Measurements from ENCODE around the gene TEX38. TPM values are rescaled to one million over a fixed set of nuclear protein-coding genes. Genes with fewer than 3 reads are reported as not detected.
"Not testable (repeated sequence)": the region's sequence is repeated elsewhere in the genome, so short reads cannot be mapped to it uniquely, and the experiment has no call there.

TEX38 gene
- total and polyA plus RNA-seq, 4 donors = not detected

DNA sequence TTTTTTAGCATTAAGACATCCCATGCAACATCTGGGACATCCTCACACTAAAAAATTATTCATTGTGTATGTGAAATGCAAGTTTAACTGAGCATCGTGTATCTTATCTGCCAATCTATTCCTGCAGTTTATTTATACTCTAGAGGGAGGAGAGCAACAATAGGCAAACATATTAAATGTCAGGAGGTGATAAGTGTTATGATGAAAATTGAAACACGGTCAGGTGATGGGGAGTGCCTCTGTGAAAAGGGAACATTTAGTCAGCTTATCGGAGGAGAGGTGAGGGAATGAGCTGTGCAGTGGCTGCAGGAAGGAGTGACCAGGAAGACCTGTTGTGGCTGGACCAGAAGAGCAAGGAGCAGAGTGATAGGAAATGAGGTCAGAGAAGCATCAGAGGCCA, 48.0 kb downstream of the TEX38 start:
- intact Hi-C loops (cut with DNase I) = loop anchor here (5.0 to 10.0 kb wide), 5 partner anchors 105 to 312 kb away; partner anchors contain the start of genes MKNK1 (in 1 of the 2) and MOB3C (in 1 of the 2)
- H3K36me3 ChIP-seq (ENCODE audit: control insufficient read depth in 1 of 2, insufficient read depth in 2 of 2, low read length in 1 of 2) = peaks cover 0 to 3% of the 10 kb centered on the region in 2 donors
- WGBS, 2 donors = 12 to 22% methylated on average over 3 of the region's 3 CpGs
- no peak overlapping the region for H3K4me3 ChIP-seq (ENCODE audit: low read length in 2 of 2)
- no peaks in the 10 kb centered on the region for H3K27me3 ChIP-seq (ENCODE audit: control insufficient read depth in 1 of 2, insufficient read depth in 2 of 2, low read length in 1 of 2)
- no peaks in the 10 kb centered on the region for H3K9me3 ChIP-seq (ENCODE audit: control insufficient read depth, low read length)
- H3K4me1 ChIP-seq (ENCODE audit: control insufficient read depth in 1 of 2, insufficient read depth in 2 of 2, low read length in 2 of 2) = no peaks in the 10 kb centered on the region
- DNase-seq (no peak), ATAC-seq (ENCODE audit: low FRiP score) (no peak)
- H3K27ac ChIP-seq (ENCODE audit: low read depth in 1 of 2, low read length in 2 of 2) = no peak overlapping the region

- not testable (repeated sequence) for H3K9me3 ChIP-seq (ENCODE audit: control insufficient read depth, low read length); H3K27me3 ChIP-seq (ENCODE audit: control insufficient read depth in 1 of 2, insufficient read depth in 2 of 2, low read length in 1 of 2); H3K36me3 ChIP-seq (ENCODE audit: control insufficient read depth in 1 of 2, insufficient read depth in 2 of 2, low read length in 1 of 2); ATAC-seq (ENCODE audit: low FRiP score); DNase-seq; H3K4me3 ChIP-seq (ENCODE audit: low read length in 2 of 2); H3K4me1 ChIP-seq (ENCODE audit: control insufficient read depth in 1 of 2, insufficient read depth in 2 of 2, low read length in 2 of 2); H3K27ac ChIP-seq (ENCODE audit: low read depth in 1 of 2, low read length in 2 of 2)
- intact Hi-C loops (cut with DNase I) = loop anchor here (5.0 to 10.0 kb wide), 3 partner anchors 106 to 276 kb away; partner anchors contain the start of gene MOB3C (in 1 of the 2)
- 92 to 94% methylated on average over 8 of the region's 8 CpGs for WGBS, 2 donors
Measured at GRCh38 chr1:46720319-46720718, 48.7 kb downstream of the TEX38 start.

DNA sequence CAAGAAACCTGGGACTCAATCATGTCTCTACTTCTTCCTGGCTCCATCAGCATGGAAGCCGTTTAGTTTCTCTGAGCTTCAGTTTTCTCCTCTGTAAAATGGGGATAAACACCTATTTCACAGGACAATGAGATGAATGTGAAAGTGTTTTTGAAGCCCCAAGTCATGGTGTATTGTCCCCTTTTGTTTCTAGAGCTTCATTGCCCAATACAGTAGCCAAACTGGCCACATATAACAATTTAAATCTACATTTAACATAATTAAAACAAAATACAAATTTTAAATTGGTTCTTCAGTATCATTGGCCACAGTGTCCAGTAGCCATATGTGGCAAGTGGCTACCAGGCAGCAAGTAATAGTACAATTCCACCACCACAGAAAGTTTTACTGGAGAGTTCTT, 49.5 kb downstream of the TEX38 start:
- WGBS, 2 donors = 92 to 100% methylated on average over 1 of the region's 1 CpG
- no peak for ATAC-seq (ENCODE audit: low FRiP score)

DNA sequence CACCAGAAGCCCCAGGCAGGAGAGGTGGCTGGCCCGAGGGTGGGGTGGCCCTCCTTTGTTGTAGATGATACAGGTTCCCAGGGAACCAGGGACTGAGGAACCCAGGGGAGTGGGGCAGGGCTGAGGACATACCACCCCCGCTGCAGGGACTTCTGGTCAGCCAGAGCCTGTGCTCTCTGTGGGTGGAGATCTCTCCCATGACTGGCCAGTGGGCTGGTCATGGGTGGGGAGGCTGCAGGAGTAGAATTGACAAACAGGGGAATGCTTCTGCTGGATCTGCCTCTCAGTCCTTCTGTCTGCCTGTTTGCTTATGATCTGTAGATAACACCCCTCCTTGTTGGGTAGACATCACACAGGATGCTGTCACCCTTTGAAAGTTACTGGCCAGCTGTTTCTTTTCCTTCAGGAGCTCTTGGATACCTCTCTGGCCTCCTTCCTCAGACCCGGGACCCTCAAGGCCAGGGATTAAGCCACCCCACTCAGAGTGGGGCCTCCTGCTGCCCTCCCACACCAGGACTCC, 50.1 kb downstream of the TEX38 start:
- intact Hi-C loops (cut with DNase I) = loop anchor here (5.0 to 10.0 kb wide), 3 partner anchors 107 to 277 kb away; partner anchors contain the start of gene MOB3C (in 1 of the 2)
- no peaks in the 10 kb centered on the region for H3K4me1 ChIP-seq (ENCODE audit: control insufficient read depth in 1 of 2, insufficient read depth in 2 of 2, low read length in 2 of 2)
- no peak for ATAC-seq (ENCODE audit: low FRiP score)
- WGBS, 2 donors = 56 to 61% methylated on average over 3 of the region's 3 CpGs
- no peak for DNase-seq
- H3K36me3 ChIP-seq (ENCODE audit: control insufficient read depth in 1 of 2, insufficient read depth in 2 of 2, low read length in 1 of 2) = no peaks in the 10 kb centered on the region
- no peak overlapping the region for H3K4me3 ChIP-seq (ENCODE audit: low read length in 2 of 2)
- H3K9me3 ChIP-seq (ENCODE audit: control insufficient read depth, low read length) = no peaks in the 10 kb centered on the region
- no peaks in the 10 kb centered on the region for H3K27me3 ChIP-seq (ENCODE audit: control insufficient read depth in 1 of 2, insufficient read depth in 2 of 2, low read length in 1 of 2)
- no peak overlapping the region for H3K27ac ChIP-seq (ENCODE audit: low read depth in 1 of 2, low read length in 2 of 2)

More for the DNA sequence above, 49.5 kb downstream of the TEX38 start:
- Histone ChIP-seq H3K27ac (ENCODE audit: low read depth in 1 of 2, low read length in 2 of 2) (no peak overlapping the region), H3K4me3 (ENCODE audit: low read length in 2 of 2) (no peak overlapping the region), H3K36me3 (ENCODE audit: control insufficient read depth in 1 of 2, insufficient read depth in 2 of 2, low read length in 1 of 2) (no peaks in the 10 kb centered on the region), H3K4me1 (ENCODE audit: control insufficient read depth in 1 of 2, insufficient read depth in 2 of 2, low read length in 2 of 2) (no peaks in the 10 kb centered on the region), H3K9me3 (ENCODE audit: control insufficient read depth, low read length) (no peaks in the 10 kb centered on the region), H3K27me3 (ENCODE audit: control insufficient read depth in 1 of 2, insufficient read depth in 2 of 2, low read length in 1 of 2) (no peaks in the 10 kb centered on the region)
- intact Hi-C loops (cut with DNase I) = loop anchor here (5.0 to 10.0 kb wide), 3 partner anchors 106 to 276 kb away; partner anchors contain the start of gene MOB3C (in 1 of the 2)
- no peak for DNase-seq

Other genes with a start within 250 kb of the TEX38 start
- not detected for gene DMBX1, start 182.0 kb upstream of the TEX38 start, total RNA-seq
- gene DMBX1, start 182.0 kb upstream of the TEX38 start, polyA plus RNA-seq = under 1 TPM in 1 of 2 donors, not detected in 1; 0.38 TPM
- gene KNCN, start 120.2 kb upstream of the TEX38 start, total RNA-seq = not detected
- gene KNCN, start 120.2 kb upstream of the TEX38 start, polyA plus RNA-seq = under 1 TPM in 1 of 2 donors, not detected in 1; 0.15 TPM
- 100 to 1,000 TPM in 1 of 2 donors, 10 to 100 TPM in 1; 64.2 to 111 TPM for gene MKNK1, start 67.6 kb upstream of the TEX38 start, total RNA-seq
- gene MKNK1, start 67.6 kb upstream of the TEX38 start, polyA plus RNA-seq = 10 to 100 TPM; 25.5 to 80.5 TPM
- 10 to 100 TPM; 23.2 to 31.2 TPM for gene MOB3C, start 55.0 kb upstream of the TEX38 start, total RNA-seq
- 10 to 100 TPM; 14.8 to 17.8 TPM for gene MOB3C, start 55.0 kb upstream of the TEX38 start, polyA plus RNA-seq
- gene ATPAF1, start 3.5 kb upstream of the TEX38 start, total RNA-seq = 10 to 100 TPM; 26.9 to 35.0 TPM
- 10 to 100 TPM; 32.2 to 39.4 TPM for gene ATPAF1, start 3.5 kb upstream of the TEX38 start, polyA plus RNA-seq
- 100 to 1,000 TPM; 101 to 108 TPM for gene EFCAB14, start 47.3 kb downstream of the TEX38 start, total RNA-seq
- gene EFCAB14, start 47.3 kb downstream of the TEX38 start, polyA plus RNA-seq = 10 to 100 TPM; 39.9 to 46.5 TPM
- 10 to 100 TPM in 1 of 2 donors, 1 to 10 TPM in 1; 3.4 to 13.6 TPM for gene CYP4B1, start 127.2 kb downstream of the TEX38 start, total RNA-seq
- 1 to 10 TPM; 1.5 to 7.0 TPM for gene CYP4B1, start 127.2 kb downstream of the TEX38 start, polyA plus RNA-seq

Data from aorta (tissue), 5 donors.